Endothelial cell of umbilical vein (primary cell): Measurements from ENCODE around the gene RIMS4.

Experiments
- CTCF ChIP-seq, 2 donors: IDR thresholded peaks; 1 replicate in 1 of 2; 2 replicates in 1 of 2; pipeline ENCODE4 v1.5.1; 2011; ENCODE audit warnings: low read length in 2 of 2, mild to moderate bottlenecking in 2 of 2, moderate library complexity in 2 of 2, control low read depth in 1 of 2, inconsistent platforms in 1 of 2, low read depth in 1 of 2; ENCODE audit not compliant: insufficient read depth in 1 of 2; ENCODE audit errors: extremely low read depth in 1 of 2
- EZH2 ChIP-seq: IDR thresholded peaks from 2 replicates; pipeline ENCODE4 v1.6.1; 2012; ENCODE audit warnings: borderline replicate concordance, low read depth, mild to moderate bottlenecking, moderate library complexity, low read length, inconsistent platforms; ENCODE audit not compliant: severe bottlenecking
- GATA2 ChIP-seq: IDR thresholded peaks from 2 replicates; pipeline ENCODE4 v1.7.0; 2011; ENCODE audit warnings: low read depth, mild to moderate bottlenecking, moderate library complexity, mixed read lengths, low read length; ENCODE audit not compliant: insufficient read length, insufficient read depth
- MAX ChIP-seq: IDR thresholded peaks from 2 replicates; pipeline ENCODE4 v1.6.1; 2011; ENCODE audit not compliant: insufficient read depth, insufficient read length
- MYC ChIP-seq: IDR thresholded peaks from one replicate; pipeline ENCODE4 v1.6.1; 2011; ENCODE audit warnings: mild to moderate bottlenecking, low read depth, low read length
- POLR2A ChIP-seq: IDR thresholded peaks from 2 replicates; pipeline ENCODE4 v1.6.1; 2012; ENCODE audit warnings: low read depth, mild to moderate bottlenecking, control low read depth, low read length
- POLR2AphosphoS5 ChIP-seq: IDR thresholded peaks from 2 replicates; pipeline ENCODE4 v1.6.1; 2012; ENCODE audit warnings: low read depth, mild to moderate bottlenecking, control low read depth, low read length, moderate library complexity; ENCODE audit not compliant: insufficient read depth

- no peak for TF ChIP-seq POLR2A
- TF ChIP-seq CTCF (IDR thresholded peaks at IDR 0.05; ENCODE audit: extremely low read depth in 1 of 2, insufficient read depth in 1 of 2, low read depth in 1 of 2, low read length in 2 of 2): no peak
- no peak for TF ChIP-seq EZH2
- no peak for TF ChIP-seq GATA2
- no peak for TF ChIP-seq MAX
- TF ChIP-seq MYC: no peak
- TF ChIP-seq POLR2AphosphoS5: no peak
These were observed 7.0 kb upstream of the RIMS4 start for GRCh38 chr20:44817143-44817910.
